Stimulated activated CD4-positive, alpha-beta T cell treated with anti-CD3 and anti-CD28 coated beads, TNF-alpha, amount 100 ng/mL, for 1 hour (primary cell): ENCODE data around the gene TCF12.

Experiments
- DNase-seq, 3 donors: peaks; one replicate each; pipeline ENCODE4 v3.0.0-alpha.2; 2020; ENCODE audit warnings: low read depth in 3 of 3, low spot score in 1 of 3

The TCF12 gene

GRCh38 chr15:57205996-57206395, 287.6 kb downstream of the TCF12 start:
- no peak for DNase-seq

GRCh38 chr15:57213862-57214261, 295.4 kb downstream of the TCF12 start:
- DNase-seq = no peak

- DNase-seq = no peak
These were observed 296.9 kb downstream of the TCF12 start for GRCh38 chr15:57215326-57215725.

DNA sequence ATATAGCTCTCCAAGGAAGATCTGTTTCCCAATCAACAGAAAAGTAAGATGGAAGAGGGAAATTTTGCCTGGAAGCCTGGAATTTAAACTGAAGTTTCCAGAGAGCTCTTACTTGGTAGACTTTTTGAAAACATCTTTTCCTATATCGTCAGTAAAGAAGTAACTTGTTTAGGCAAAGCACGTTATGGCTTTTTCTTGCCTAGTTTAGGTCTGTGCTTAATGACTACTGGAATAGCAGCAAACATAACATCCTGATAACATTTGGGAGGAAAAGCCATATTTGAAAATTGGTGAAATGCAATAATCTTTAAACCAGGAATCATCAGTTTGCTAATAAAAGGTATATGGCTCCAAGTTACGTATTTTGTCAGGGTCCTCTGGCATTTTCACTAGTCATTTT, 297.4 kb downstream of the TCF12 start:
- no peak for DNase-seq

- no peak for DNase-seq
These were observed 297.8 kb downstream of the TCF12 start for GRCh38 chr15:57216288-57216687.

- no peak for DNase-seq
These were observed 299.5 kb downstream of the TCF12 start for GRCh38 chr15:57217778-57218598.

DNA sequence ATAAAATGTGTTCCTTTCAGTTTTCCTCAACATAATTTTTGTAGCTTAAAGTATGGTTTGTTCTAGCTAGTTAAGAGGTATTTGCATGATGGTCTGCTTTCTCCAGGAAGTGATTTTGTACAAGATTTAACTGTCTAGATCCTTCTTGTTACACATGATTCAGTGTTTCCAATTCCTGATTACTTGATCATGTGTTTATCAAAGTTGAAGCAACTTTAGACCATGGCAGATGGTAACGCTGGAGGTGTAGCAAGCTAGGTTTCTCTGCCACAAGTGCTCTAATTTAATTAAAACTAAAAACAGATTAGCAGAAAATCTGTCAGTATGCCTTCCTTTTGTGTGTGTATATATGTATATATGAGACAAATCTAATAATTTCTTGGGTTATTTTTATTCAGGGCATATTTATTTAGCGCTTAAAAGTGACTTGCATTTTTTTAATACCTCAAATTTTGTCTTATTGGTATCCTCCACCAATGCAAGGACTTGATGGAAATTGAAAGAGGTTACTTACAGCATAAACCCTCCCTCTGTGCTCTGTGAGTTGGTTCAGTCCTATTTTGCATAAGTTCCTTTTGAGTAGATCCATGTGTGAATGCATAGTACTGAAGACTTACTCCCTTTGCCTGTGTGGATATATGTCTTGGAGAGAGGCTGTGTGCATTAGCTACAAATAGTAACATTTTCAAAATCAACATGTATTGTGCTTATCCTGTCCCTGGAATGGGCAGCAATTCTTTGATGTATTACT, 300.6 kb downstream of the TCF12 start:
- DNase-seq = no peak

- no peak for DNase-seq
These were observed 301.8 kb downstream of the TCF12 start for GRCh38 chr15:57220205-57220604.

GRCh38 chr15:57221134-57221533, 302.7 kb downstream of the TCF12 start:
- DNase-seq = no peak

DNA sequence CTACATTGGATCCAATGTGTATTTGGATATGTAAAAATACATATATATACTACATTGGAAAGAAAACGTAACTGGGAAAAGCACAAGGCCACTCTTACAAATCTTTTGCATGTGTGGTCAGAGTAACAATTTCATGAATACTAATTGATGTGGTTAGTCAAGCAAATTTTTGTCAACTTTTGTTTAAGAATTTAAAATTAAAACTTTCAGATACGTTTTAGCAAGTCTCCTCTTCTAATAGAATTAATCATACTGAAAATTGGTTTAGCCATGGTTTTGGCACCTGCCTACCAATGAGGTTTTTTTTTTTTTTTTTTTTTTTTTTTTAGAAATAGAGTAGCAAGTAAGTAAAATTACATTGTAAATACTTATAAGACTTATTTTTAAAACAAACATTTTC, 304.9 kb downstream of the TCF12 start:
- DNase-seq = no peak

GRCh38 chr15:57223887-57224286, 305.4 kb downstream of the TCF12 start:
- DNase-seq = no peak

GRCh38 chr15:57224664-57225063, 306.2 kb downstream of the TCF12 start:
- DNase-seq = no peak

- DNase-seq = no peak
These were observed 308.7 kb downstream of the TCF12 start for GRCh38 chr15:57227166-57227565.

DNA sequence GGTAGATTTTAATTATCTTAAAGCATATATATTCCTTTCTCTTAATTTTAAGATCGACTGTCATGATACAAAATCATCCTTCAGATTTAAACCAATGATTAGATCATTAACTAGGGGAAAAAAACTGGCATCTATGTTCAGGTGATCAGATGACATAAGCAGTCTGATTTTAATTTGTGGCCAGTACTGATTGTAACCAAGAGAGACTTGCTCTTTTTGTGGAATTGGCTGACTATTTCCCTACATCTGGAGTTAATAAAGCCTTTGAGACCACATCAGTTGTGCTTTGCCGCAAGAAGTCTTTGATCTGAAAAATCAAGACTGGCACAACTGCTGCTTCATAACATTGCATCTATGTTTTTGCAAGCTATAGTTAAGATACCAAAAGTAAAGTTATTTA, 309.5 kb downstream of the TCF12 start:
- DNase-seq = no peak

DNA sequence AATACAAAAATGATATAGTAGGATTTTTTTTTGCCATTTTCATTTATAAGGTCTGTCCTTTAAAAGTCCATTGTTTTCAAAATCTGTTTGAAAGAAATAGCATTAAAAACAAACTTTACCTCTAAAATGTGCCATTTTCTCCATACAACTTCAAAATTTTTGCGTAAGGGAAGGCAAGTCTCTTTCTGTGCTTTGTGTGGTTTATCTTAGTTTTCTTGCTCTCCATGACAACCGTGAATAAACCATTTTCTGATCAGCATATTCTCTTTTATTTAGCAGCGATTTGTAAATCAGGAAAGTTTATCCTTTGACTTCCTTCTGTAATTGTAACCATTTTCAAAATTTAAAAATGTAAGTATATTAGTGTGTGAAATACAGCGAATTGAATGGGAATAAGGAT, 310.0 kb downstream of the TCF12 start:
- DNase-seq = no peak

GRCh38 chr15:57229051-57229450, 310.6 kb downstream of the TCF12 start:
- DNase-seq = no peak

GRCh38 chr15:57231559-57231958, 313.1 kb downstream of the TCF12 start:
- DNase-seq = no peak

- no peak for DNase-seq
These were observed 315.7 kb downstream of the TCF12 start for GRCh38 chr15:57234156-57234555.

GRCh38 chr15:57235186-57235585, 316.7 kb downstream of the TCF12 start:
- no peak for DNase-seq

GRCh38 chr15:57235873-57236272, 317.4 kb downstream of the TCF12 start:
- DNase-seq = no peak

- DNase-seq = no peak
These were observed 318.3 kb downstream of the TCF12 start for GRCh38 chr15:57236561-57237300.

DNA sequence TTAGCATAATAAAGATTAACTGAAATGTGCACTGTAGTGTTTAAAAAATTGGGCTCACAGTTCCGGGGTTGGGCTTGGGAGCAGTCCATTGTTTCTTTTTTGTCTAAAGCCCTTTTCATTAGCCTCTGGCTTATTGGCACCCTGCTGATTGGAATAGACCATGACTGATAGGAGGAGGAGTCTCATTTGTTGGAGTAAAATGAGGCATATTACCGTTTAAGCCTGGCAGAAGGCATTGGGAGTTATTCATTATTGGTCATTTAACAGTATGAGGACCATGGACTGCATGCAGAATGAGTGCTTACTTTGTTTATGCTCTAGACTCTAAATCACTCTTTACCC, 318.8 kb downstream of the TCF12 start:
- no peak for DNase-seq
